GM12801 (cell line): ENCODE measurements around the gene WTAP.

Experiments used
- TF ChIP-seq, protein P1 (sequence below): IDR thresholded peaks from one replicate; pipeline ENCODE4 v1.5.1; 2011; ENCODE audit warnings: control low read depth; ENCODE audit not compliant: insufficient read length; ENCODE audit errors: extremely low read depth

The WTAP gene

GRCh38 chr6:159758031-159759001 is 31.0 kb downstream of the WTAP start:
- TF ChIP-seq, protein P1, sequence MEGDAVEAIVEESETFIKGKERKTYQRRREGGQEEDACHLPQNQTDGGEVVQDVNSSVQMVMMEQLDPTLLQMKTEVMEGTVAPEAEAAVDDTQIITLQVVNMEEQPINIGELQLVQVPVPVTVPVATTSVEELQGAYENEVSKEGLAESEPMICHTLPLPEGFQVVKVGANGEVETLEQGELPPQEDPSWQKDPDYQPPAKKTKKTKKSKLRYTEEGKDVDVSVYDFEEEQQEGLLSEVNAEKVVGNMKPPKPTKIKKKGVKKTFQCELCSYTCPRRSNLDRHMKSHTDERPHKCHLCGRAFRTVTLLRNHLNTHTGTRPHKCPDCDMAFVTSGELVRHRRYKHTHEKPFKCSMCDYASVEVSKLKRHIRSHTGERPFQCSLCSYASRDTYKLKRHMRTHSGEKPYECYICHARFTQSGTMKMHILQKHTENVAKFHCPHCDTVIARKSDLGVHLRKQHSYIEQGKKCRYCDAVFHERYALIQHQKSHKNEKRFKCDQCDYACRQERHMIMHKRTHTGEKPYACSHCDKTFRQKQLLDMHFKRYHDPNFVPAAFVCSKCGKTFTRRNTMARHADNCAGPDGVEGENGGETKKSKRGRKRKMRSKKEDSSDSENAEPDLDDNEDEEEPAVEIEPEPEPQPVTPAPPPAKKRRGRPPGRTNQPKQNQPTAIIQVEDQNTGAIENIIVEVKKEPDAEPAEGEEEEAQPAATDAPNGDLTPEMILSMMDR: no peak

DNA sequence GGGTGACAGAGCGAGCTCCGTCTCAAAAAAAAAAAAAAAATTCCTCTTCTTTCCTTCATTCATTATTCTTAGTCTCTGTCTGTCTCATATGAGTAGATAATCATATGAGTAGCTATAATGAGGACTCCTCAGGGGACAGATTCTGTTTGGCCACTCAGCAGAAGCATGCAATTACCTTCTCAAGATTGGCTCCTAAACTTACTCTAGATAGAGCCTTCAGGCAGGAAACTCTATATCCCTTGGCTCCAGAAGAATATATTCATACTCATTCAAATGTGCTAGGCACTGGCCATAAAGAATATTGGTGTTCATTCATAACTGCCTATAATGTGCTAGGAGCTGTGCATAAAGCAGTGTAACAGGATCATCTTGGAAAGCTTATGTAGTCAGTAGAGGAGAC is 32.3 kb downstream of the WTAP start:
- TF ChIP-seq, protein P1: no peak

- TF ChIP-seq, protein P1: no peak
These were observed 33.3 kb downstream of the WTAP start for GRCh38 chr6:159760602-159761057.

DNA sequence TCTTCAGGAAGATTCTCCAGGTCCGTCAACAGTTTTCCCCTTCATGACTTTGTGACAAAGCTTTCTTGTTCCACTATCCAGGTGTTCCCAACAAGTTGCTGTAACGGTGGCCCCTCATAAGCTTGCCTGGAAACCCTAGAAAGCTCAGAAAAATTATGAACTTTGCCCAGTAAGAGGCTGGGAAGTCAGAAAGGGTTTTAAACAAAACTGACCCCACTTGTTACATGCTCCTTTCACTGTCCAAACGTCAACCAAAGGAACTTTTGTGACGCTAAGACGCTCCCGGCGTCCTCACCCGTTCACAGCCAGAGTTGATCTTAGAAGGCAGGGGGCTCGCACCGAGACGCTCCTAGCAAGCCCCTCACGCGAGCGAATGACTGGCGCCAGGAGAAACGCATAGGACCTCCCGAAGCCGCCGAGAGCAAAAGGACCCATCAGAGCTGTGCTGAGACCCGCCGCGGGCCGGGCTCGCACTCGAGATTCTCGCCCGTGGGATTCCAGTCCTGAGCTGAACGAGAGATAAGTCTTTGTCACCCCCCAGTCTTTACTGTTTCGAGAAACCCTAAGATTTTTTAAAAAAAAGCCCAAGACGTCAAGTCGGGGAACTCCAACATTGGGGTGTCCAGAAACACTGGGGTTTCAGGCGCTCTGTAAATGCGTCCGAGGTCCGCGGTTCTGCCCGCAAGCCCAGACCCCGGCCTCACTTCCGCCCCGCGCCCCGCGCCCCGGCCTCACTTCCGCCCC is 34.0 kb downstream of the WTAP start:
- TF ChIP-seq, protein P1: no peak

GRCh38 chr6:159761873-159762680 is 34.8 kb downstream of the WTAP start, which contains the start of gene ACAT2:
TSS of gene ACAT2 (plus strand) at chr6:159762045. CDS start at chr6:159762088, 43 bp downstream.
- TF ChIP-seq, protein P1: no peak

- TF ChIP-seq, protein P1: no peak
These were observed 35.5 kb downstream of the WTAP start for GRCh38 chr6:159762681-159763293.
